ENCODE results near the gene CLEC6A.

DNA sequence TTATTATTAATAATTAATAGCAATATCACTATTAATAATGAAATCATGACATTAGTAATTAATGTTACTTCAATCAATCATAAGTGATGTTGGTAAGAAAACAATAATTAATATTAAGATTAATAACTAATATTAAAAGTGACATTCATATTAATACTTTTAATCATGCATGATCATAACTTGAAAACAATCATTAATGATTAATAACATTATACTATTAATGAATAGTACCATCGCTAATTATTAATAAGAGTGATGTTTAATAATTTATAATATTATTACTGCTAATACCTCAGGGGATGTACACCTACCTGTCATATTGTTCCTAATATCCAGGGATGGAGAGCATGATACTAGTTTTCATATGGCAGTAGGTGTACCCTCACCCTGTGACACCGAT is 10.0 kb upstream of the CLEC6A start:
- TF ChIP-seq POLR2A (IDR thresholded peaks at IDR 0.05; ENCODE audit: low read length) (no peak), GATA1 (IDR thresholded peaks at IDR 0.05; ENCODE audit: low read depth, low read length) (no peak)

Data from erythroblast (primary cell).